Measurements from ENCODE around the gene KMT2B.

- TF ChIP-seq POLR2A (IDR thresholded peaks at IDR 0.05) (no peak), CTCF (IDR thresholded peaks at IDR 0.05) (no peak)
Observed at GRCh38 chr19:35764432-35765315, 46.9 kb downstream of the KMT2B start.

Measured in uterus (tissue), 2 donors.